GM12878 (cell line): ENCODE measurements around the gene CD68. TPM values are rescaled to one million over a fixed set of nuclear protein-coding genes. Genes with fewer than 3 reads are reported as not detected.

Experiments
- ASH2L ChIP-seq: fragments of 300-600, 200-600 bp; sonication (generic); IDR thresholded peaks from 2 replicates; pipeline ENCODE4 v1.6.1; 2017; ENCODE audit warnings: low read depth, mild to moderate bottlenecking, borderline replicate concordance
- BACH1 ChIP-seq: fragments of 450-650 bp; IDR thresholded peaks from 2 replicates; pipeline ENCODE4 v1.6.1; 2017; ENCODE audit warnings: mild to moderate bottlenecking, borderline replicate concordance
- CEBPB ChIP-seq, 2 experiments: fragments of 150-350 bp in 1 of 2; IDR thresholded peaks; 2 replicates each; pipeline ENCODE4 v1.6.1; 2012 to 2014; ENCODE audit warnings: low read depth in 2 of 2, low read length in 2 of 2, borderline replicate concordance in 1 of 2, inconsistent platforms in 1 of 2
- FOXK2 ChIP-seq: fragments of 450-650 bp; IDR thresholded peaks from 2 replicates; pipeline ENCODE4 v1.6.1; 2017; ENCODE audit warnings: mild to moderate bottlenecking, moderate library complexity
- FOXM1 ChIP-seq: IDR thresholded peaks from 2 replicates; pipeline ENCODE4 v1.6.1; 2012; ENCODE audit warnings: low read depth, mild to moderate bottlenecking, inconsistent platforms, low read length, moderate library complexity
- HCFC1 ChIP-seq: fragments of 150-350 bp; IDR thresholded peaks from 2 replicates; pipeline ENCODE4 v1.6.1; 2014; ENCODE audit warnings: low read length
- HDGF ChIP-seq: fragments of 450-650 bp; IDR thresholded peaks from 2 replicates; pipeline ENCODE4 v1.6.1; 2016; ENCODE audit warnings: antibody characterized with exemption
- IRF4 ChIP-seq: IDR thresholded peaks from 2 replicates; pipeline ENCODE4 v1.6.1; 2011; ENCODE audit warnings: low read depth, low read length
- JUNB ChIP-seq: IDR thresholded peaks from 2 replicates; pipeline ENCODE4 v1.6.1; 2016; ENCODE audit warnings: antibody characterized with exemption, mild to moderate bottlenecking
- KDM1A ChIP-seq: fragments of 200-600 bp; sonication (generic); IDR thresholded peaks from 2 replicates; pipeline ENCODE4 v1.6.1; 2016; ENCODE audit warnings: borderline replicate concordance
- NR2F1 ChIP-seq: fragments of 450-650 bp; conservative IDR thresholded peaks from 2 replicates; pipeline ENCODE4 v1.6.1; 2017; ENCODE audit warnings: mild to moderate bottlenecking
- RB1 ChIP-seq: fragments of 450-650 bp; formaldehyde crosslinking; IDR thresholded peaks from 2 replicates; pipeline ENCODE4 v1.6.1; 2017; ENCODE audit warnings: mild to moderate bottlenecking, borderline replicate concordance
- RCOR1 ChIP-seq: conservative IDR thresholded peaks from 2 replicates; pipeline ENCODE4 v1.6.1; 2012; ENCODE audit warnings: low read depth, low read length, improper control_type of control experiment
- RELA ChIP-seq: fragments of 450-650 bp; IDR thresholded peaks from 2 replicates; pipeline ENCODE4 v1.8.0; 2014; ENCODE audit warnings: borderline replicate concordance; ENCODE audit not compliant: partially characterized antibody
- SMAD1 ChIP-seq: fragments of 450-650 bp; IDR thresholded peaks from 2 replicates; pipeline ENCODE4 v1.6.1; 2018; ENCODE audit warnings: mild to moderate bottlenecking, low read depth; ENCODE audit not compliant: partially characterized antibody
- SMAD5 ChIP-seq: IDR thresholded peaks from 2 replicates; pipeline ENCODE4 v1.6.1; 2016; ENCODE audit warnings: antibody characterized with exemption, low read depth
- STAT1 ChIP-seq: fragments of 450-650 bp; conservative IDR thresholded peaks from 2 replicates; pipeline ENCODE4 v1.6.1; 2014; ENCODE audit warnings: antibody characterized with exemption, mild to moderate bottlenecking
- TAF1 ChIP-seq: IDR thresholded peaks from 2 replicates; pipeline ENCODE4 v1.6.1; 2011; ENCODE audit warnings: mild to moderate bottlenecking, low read depth, low read length, borderline replicate concordance
- TCF7 ChIP-seq: IDR thresholded peaks from 2 replicates; pipeline ENCODE4 v1.6.1; 2014; ENCODE audit warnings: antibody characterized with exemption, borderline replicate concordance
- ZZZ3 ChIP-seq: IDR thresholded peaks from 2 replicates; pipeline ENCODE4 v1.6.1; 2011; ENCODE audit warnings: low read depth; ENCODE audit not compliant: control insufficient read depth, insufficient read length
- polyA plus RNA-seq, 11 experiments: library from polyadenylated mRNA; depleted of rRNA in 4 of 11; unstranded in 6 of 11; stranded (reverse) in 5 of 11; fragments of >200 nt; fragmentation: Nextera tagmentation in 4 of 11; fragmentation: Illumina TruSeq in 1 of 11; extraction: Ambion mirVana in 4 of 11; extraction: Trizol in 1 of 11; gene quantifications; 1 replicate in 1 of 11; 2 replicates in 10 of 11; pipeline versions ENCODE4 v1.2.1 to v1.2.3, GENCODE V29; 2011 to 2016; ENCODE audit warnings: inconsistent platforms in 2 of 11, missing spikeins in 2 of 11, low read depth in 1 of 11
- total RNA-seq, 4 experiments: library from RNA; depleted of rRNA in 3 of 4; stranded (reverse); fragments of >200 nt in 3 of 4; fragmentation: Illumina TruSeq in 1 of 4; extraction: Trizol in 1 of 4; gene quantifications; 2 replicates each; pipeline versions ENCODE4 v1.2.1 to v1.2.3, GENCODE V29; 2013 to 2021
- TF ChIP-seq, protein P1 (sequence below): IDR thresholded peaks from 2 replicates; pipeline ENCODE4 v1.6.1; 2012; ENCODE audit warnings: low read length, inconsistent platforms
- TF ChIP-seq, protein P2 (sequence below): IDR thresholded peaks from 2 replicates; pipeline ENCODE4 v1.6.1; 2011; ENCODE audit warnings: low read depth, mild to moderate bottlenecking, low read length, moderate library complexity, borderline replicate concordance; ENCODE audit errors: extremely low read depth
- TF ChIP-seq, protein P3 (sequence below): IDR thresholded peaks from 2 replicates; pipeline ENCODE4 v1.6.1; 2011; ENCODE audit warnings: borderline replicate concordance, low read depth, mild to moderate bottlenecking, moderate library complexity, mixed read lengths, low read length; ENCODE audit not compliant: insufficient read depth; ENCODE audit errors: extremely low read length
- TF ChIP-seq, protein P4 (sequence below): IDR thresholded peaks from 2 replicates; pipeline ENCODE4 v1.6.1; 2012; ENCODE audit warnings: low read depth, low read length, improper control_type of control experiment

CD68 gene
- total and polyA plus RNA-seq, 10 of the 15 experiments (the other 5 are each of a cell fraction or from before 2014, with no cell fraction given), result 2.6 to 6.9 (median 3.8) TPM

DNA sequence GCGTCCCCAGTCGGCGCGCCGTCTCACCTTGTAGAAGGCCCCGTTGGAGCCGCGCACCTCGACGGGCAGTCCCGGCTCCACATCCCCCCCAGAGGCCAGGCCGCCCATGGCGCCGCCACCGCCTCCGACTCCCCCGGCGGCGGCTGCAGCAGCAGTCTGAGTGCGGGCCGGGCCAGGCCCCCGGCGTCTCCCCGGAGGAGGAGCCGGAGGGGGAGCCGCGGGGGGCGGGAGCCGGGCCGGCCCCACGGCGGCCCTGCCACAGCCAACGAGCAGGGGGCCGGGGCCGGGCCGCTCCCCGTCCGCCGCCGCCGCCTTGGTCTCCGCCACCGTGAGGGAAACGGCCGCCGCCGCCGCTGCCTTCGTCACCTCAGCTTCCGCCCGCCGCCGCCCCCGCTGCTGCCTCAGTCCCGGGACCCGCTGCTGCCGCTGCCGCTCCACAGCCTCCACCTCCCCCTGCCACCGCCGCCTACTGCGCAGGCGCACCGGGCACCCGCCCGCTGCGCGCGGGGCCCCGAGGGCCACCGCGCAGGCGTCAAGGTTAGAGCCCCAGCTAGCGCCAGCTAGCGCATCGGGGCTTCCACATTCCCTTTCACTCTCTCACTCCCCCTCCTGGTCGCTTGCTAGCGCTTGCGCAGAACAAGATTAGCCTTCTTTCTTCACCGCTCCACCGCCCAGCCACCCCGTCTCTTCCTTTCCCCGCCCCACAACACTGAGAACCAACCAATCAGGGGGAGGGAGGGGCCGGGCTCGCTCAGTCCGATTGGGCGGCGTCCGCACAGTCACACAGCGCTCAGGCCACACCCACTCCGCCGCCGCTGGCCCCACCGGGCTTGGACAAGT lies 35.2 kb downstream of the CD68 start, which contains the start of gene FXR2 (continued):
- TF ChIP-seq BACH1 (peak; percentile 85), RCOR1 (no peak), JUNB (no peak), ASH2L (peak; percentile 33; the same call in 1 of the 2 replicates), SMAD5 (no peak), TAF1 (peak; percentile 78), TCF7 (no peak), ZZZ3 (no peak), RB1 (peak; percentile 88), KDM1A (no peak), SMAD1 (no peak), HDGF (peak; percentile 99), HCFC1 (0 out of 2 replicates have a peak, but pooled peaks have one; percentile 29), IRF4 (no peak), FOXM1 (no peak), FOXK2 (no peak), RELA (no peak), STAT1 (no peak), CEBPB (IDR thresholded peaks at IDR 0.05; ENCODE audit: borderline replicate concordance in 1 of 2, low read depth in 2 of 2, low read length in 2 of 2) (no peak), NR2F1 (peak; percentile 71)
- TF ChIP-seq, protein P1, sequence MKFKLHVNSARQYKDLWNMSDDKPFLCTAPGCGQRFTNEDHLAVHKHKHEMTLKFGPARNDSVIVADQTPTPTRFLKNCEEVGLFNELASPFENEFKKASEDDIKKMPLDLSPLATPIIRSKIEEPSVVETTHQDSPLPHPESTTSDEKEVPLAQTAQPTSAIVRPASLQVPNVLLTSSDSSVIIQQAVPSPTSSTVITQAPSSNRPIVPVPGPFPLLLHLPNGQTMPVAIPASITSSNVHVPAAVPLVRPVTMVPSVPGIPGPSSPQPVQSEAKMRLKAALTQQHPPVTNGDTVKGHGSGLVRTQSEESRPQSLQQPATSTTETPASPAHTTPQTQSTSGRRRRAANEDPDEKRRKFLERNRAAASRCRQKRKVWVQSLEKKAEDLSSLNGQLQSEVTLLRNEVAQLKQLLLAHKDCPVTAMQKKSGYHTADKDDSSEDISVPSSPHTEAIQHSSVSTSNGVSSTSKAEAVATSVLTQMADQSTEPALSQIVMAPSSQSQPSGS, result no peak
- TF ChIP-seq, protein P2, sequence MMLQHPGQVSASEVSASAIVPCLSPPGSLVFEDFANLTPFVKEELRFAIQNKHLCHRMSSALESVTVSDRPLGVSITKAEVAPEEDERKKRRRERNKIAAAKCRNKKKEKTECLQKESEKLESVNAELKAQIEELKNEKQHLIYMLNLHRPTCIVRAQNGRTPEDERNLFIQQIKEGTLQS, result no peak
- TF ChIP-seq, protein P3, sequence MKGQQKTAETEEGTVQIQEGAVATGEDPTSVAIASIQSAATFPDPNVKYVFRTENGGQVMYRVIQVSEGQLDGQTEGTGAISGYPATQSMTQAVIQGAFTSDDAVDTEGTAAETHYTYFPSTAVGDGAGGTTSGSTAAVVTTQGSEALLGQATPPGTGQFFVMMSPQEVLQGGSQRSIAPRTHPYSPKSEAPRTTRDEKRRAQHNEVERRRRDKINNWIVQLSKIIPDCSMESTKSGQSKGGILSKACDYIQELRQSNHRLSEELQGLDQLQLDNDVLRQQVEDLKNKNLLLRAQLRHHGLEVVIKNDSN, result no peak
- TF ChIP-seq, protein P4, sequence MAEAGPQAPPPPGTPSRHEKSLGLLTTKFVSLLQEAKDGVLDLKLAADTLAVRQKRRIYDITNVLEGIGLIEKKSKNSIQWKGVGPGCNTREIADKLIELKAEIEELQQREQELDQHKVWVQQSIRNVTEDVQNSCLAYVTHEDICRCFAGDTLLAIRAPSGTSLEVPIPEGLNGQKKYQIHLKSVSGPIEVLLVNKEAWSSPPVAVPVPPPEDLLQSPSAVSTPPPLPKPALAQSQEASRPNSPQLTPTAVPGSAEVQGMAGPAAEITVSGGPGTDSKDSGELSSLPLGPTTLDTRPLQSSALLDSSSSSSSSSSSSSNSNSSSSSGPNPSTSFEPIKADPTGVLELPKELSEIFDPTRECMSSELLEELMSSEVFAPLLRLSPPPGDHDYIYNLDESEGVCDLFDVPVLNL, result peak; percentile 44; the same call in 1 of the 2 replicates
